ENCODE measurements around the gene SUGCT.

- TF ChIP-seq CTCF (IDR thresholded peaks at IDR 0.05) (no peak), POLR2AphosphoS5 (IDR thresholded peaks at IDR 0.05) (no peak)
Measured at GRCh38 chr7:40595832-40596231, 461.0 kb downstream of the SUGCT start.
